MCF 10A (cell line): ENCODE measurements around the gene CTSS. TPM values are rescaled to one million over a fixed set of nuclear protein-coding genes. Genes with fewer than 3 reads are reported as not detected.
"Not testable (repeated sequence)": the region's sequence is repeated elsewhere in the genome, so short reads cannot be mapped to it uniquely, and the experiment has no call there.

Experiments used
- BruUV-seq: library from RNA; stranded (reverse); fragments of 400-500 nt; replicated peaks from 2 replicates; lab custom pipeline; 2021; lab: Mats Ljungman, UMichigan
- CTCF ChIA-PET: fragments of 300-600 bp; sonication (Branson Sonifier 250); formaldehyde crosslinking; extraction: SDS; loops from one replicate; lab custom pipeline; 2021; ENCODE audit warnings: antibody characterized with exemption, inconsistent platforms; lab: Yijun Ruan, JAX
- POLR2A ChIA-PET: fragments of 300-600, 350-650 bp; sonication (Branson Sonifier 250); formaldehyde crosslinking; extraction: SDS; loops from one replicate; lab custom pipeline; 2020; ENCODE audit warnings: antibody characterized with exemption, inconsistent platforms; lab: Yijun Ruan, JAX
- DNase-seq: peaks from one replicate; pipeline ENCODE4 v3.0.0-alpha.2; 2018; ENCODE audit not compliant: unreplicated experiment
- H3K27ac Mint-ChIP-seq: one replicate; pipeline ENCODE4 v1.8.0; 2022; ENCODE audit warnings: mild to moderate bottlenecking, low read depth, mixed read lengths; ENCODE audit not compliant: unreplicated experiment
- H3K27me3 Mint-ChIP-seq: one replicate; pipeline ENCODE4 v1.8.0; 2022; ENCODE audit warnings: mixed read lengths; ENCODE audit not compliant: insufficient read depth, unreplicated experiment
- H3K36me3 Mint-ChIP-seq: one replicate; pipeline ENCODE4 v1.8.0; 2022; ENCODE audit warnings: mild to moderate bottlenecking, moderate library complexity, mixed read lengths; ENCODE audit not compliant: insufficient read depth, unreplicated experiment
- H3K4me1 Mint-ChIP-seq: one replicate; pipeline ENCODE4 v1.8.0; 2022; ENCODE audit warnings: mixed read lengths; ENCODE audit not compliant: insufficient read depth, unreplicated experiment
- H3K4me3 Mint-ChIP-seq: one replicate; pipeline ENCODE4 v1.8.0; 2022; ENCODE audit warnings: mild to moderate bottlenecking, moderate library complexity, mixed read lengths; ENCODE audit not compliant: unreplicated experiment
- H3K9me3 Mint-ChIP-seq: one replicate; pipeline ENCODE4 v1.8.0; 2022; ENCODE audit warnings: mixed read lengths; ENCODE audit not compliant: unreplicated experiment
- CTCF ChIP-seq: fragments of 200-600 bp; IDR thresholded peaks from one replicate; pipeline ENCODE4 v1.8.0; 2022; ENCODE audit warnings: antibody characterized with exemption, mild to moderate bottlenecking; ENCODE audit not compliant: unreplicated experiment
- intact Hi-C: fragments of 100-400 bp; cut with micrococcal nuclease; formaldehyde crosslinking; loops from 2 replicates; pipeline ENCODE4 v1.14.1; 2022
- total RNA-seq: library from RNA; stranded (reverse); gene quantifications from 2 replicates; pipeline ENCODE4 v1.2.3, GENCODE V29; 2022

CTSS gene
- total RNA-seq, 1 experiment from 2014 or later: 0.75 TPM

- Mint-ChIP-seq H3K4me3 (no peak overlapping the region), H3K27ac (no peak overlapping the region), H3K4me1 (no peaks in the 10 kb centered on the region), H3K9me3 (no peaks in the 10 kb centered on the region), H3K36me3 (peaks cover 64% of the 10 kb centered on the region), H3K27me3 (no peaks in the 10 kb centered on the region)
- intact Hi-C loops: no loop called here
- ChIA-PET POLR2A (interaction anchor here (0.8 kb wide), 1 partner anchor 12 kb away, joined by 3 read pairs; no protein-coding TSS in a partner anchor), CTCF (interaction anchor here (0.7 to 1.2 kb wide), 2 partner anchors 12 to 22 kb away, joined by 3 read pairs; partner anchors contain the start of gene CTSK)
- DNase-seq: no peak
- no TSS peak for BruUV-seq
- TF ChIP-seq CTCF: no peak
These were observed 30.8 kb upstream of the CTSS start for GRCh38 chr1:150796374-150796773.

GRCh38 chr1:150793778-150794177 lies 28.2 kb upstream of the CTSS start:
- BruUV-seq, intact Hi-C loops, H3K9me3 Mint-ChIP-seq, H3K27me3 Mint-ChIP-seq, CTCF ChIA-PET, H3K4me1 Mint-ChIP-seq, H3K27ac Mint-ChIP-seq, H3K4me3 Mint-ChIP-seq, DNase-seq: not testable (repeated sequence)
- peaks cover 54% of the 10 kb centered on the region for H3K36me3 Mint-ChIP-seq
- POLR2A ChIA-PET: interaction anchor here (0.6 kb wide), 1 partner anchor 126 kb away, joined by 3 read pairs; no protein-coding TSS in a partner anchor

GRCh38 chr1:150793221-150793620 lies 27.6 kb upstream of the CTSS start:
- no peak for DNase-seq
- BruUV-seq: no TSS peak
- no peak overlapping the region for H3K27ac Mint-ChIP-seq
- ChIA-PET POLR2A (no interaction called here), CTCF (no interaction called here)
- intact Hi-C loops: no loop called here
- no peak overlapping the region for H3K4me3 Mint-ChIP-seq
- H3K27me3 Mint-ChIP-seq: no peaks in the 10 kb centered on the region
- H3K4me1 Mint-ChIP-seq: no peaks in the 10 kb centered on the region
- peaks cover 49% of the 10 kb centered on the region for H3K36me3 Mint-ChIP-seq
- TF ChIP-seq CTCF: no peak
- H3K9me3 Mint-ChIP-seq: no peaks in the 10 kb centered on the region

- Mint-ChIP-seq H3K36me3 (peaks cover 36% of the 10 kb centered on the region), H3K27ac (no peak overlapping the region), H3K9me3 (no peaks in the 10 kb centered on the region), H3K4me1 (no peaks in the 10 kb centered on the region), H3K4me3 (no peak overlapping the region), H3K27me3 (no peaks in the 10 kb centered on the region)
- TF ChIP-seq CTCF: no peak
- ChIA-PET POLR2A (interaction anchor here (0.6 to 1.2 kb wide), 3 partner anchors 56 to 209 kb away, joined by 3 read pairs; partner anchors contain the start of gene GOLPH3L), CTCF (no interaction called here)
- no TSS peak for BruUV-seq
- intact Hi-C loops: no loop called here
- no peak for DNase-seq
These were observed 26.0 kb upstream of the CTSS start for GRCh38 chr1:150791585-150791984.

- ChIA-PET POLR2A (no interaction called here), CTCF (interaction anchor here (0.5 to 2.0 kb wide), 2 partner anchors 150 to 229 kb away, joined by 3 to 8 read pairs; no protein-coding TSS in a partner anchor)
- no peaks in the 10 kb centered on the region for H3K27me3 Mint-ChIP-seq
- no peak overlapping the region for H3K27ac Mint-ChIP-seq
- intact Hi-C loops: no loop called here
- H3K36me3 Mint-ChIP-seq: peaks cover 14% of the 10 kb centered on the region
- BruUV-seq: no TSS peak
- H3K4me3 Mint-ChIP-seq: no peak overlapping the region
- H3K9me3 Mint-ChIP-seq: no peaks in the 10 kb centered on the region
- TF ChIP-seq CTCF: no peak
- H3K4me1 Mint-ChIP-seq: no peaks in the 10 kb centered on the region
- DNase-seq: no peak
These were observed 23.8 kb upstream of the CTSS start for GRCh38 chr1:150789396-150789795.
